B cell (primary cell): ENCODE measurements around the gene NXPE4.

ENCODE experiments used
- CTCF ChIP-seq: fragments of 200-600 bp; IDR thresholded peaks from one replicate; pipeline ENCODE4 v1.8.0; 2022; ENCODE audit warnings: antibody characterized with exemption, mild to moderate bottlenecking
- EZH2 ChIP-seq: IDR thresholded peaks from 2 replicates; pipeline ENCODE4 v1.6.1; 2012; ENCODE audit warnings: borderline replicate concordance, low read depth, mild to moderate bottlenecking, moderate library complexity, low read length; ENCODE audit not compliant: insufficient read depth, poor library complexity, severe bottlenecking

DNA sequence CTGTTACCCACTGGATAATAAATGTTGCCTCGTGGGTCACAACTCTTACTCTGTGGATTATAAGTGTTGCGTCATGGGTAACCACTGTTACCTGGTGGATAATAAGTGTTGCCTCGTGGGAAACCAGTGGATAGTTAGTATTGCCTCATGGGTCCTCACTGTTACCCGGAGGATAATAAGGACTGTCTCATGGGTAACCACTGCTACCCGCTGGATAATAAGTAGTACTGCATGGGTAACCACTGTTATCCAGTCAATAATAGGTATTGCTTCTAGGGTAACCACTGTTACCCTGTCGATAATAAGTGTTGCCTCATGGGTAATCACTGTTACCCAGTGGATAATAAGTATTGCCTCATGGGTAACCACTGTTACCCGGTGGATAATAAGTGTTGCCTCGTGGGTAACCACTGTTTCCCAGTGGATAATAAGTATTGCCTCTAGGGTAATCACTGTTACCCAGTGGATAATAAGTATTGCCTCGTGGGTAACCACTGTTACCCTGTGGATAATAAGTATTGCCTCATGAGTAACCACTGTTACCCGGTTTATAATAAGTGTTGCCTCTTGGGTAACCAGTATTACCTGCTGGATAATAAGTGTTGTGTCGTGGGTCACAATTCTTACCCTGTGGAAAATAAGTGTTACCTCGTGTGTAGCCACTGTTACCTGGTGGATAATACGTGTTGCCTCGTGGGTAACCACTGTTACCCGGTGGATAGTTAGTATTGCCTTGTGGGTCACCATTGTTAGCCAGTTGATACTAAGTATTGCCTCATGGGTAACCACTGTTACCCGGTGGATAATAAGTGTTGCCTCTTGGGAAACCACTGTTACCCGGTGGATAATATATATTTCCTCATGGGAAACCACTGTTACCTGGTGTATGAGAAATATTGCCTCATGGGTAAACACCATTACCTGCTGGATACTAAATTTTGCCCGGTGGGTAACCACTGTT, 15.7 kb upstream of the NXPE4 start:
- TF ChIP-seq EZH2 (no peak), CTCF (no peak)
